H1 (cell line): ENCODE data around the gene MYL3. TPM values are rescaled to one million over a fixed set of nuclear protein-coding genes. Genes with fewer than 3 reads are reported as not detected.

Experiments used
- CTCF ChIA-PET: fragments of 300-600 bp; sonication (Branson Sonifier 250); formaldehyde crosslinking; loops from one replicate; lab custom pipeline; 2021; ENCODE audit not compliant: partially characterized antibody; lab: Charles Lee
- POLR2A ChIA-PET: fragments of 300-600 bp; sonication (Branson Sonifier 250); formaldehyde crosslinking; loops from one replicate; lab custom pipeline; 2021; ENCODE audit warnings: inconsistent platforms; ENCODE audit not compliant: partially characterized antibody; lab: Charles Lee
- DNase-seq, 2 experiments: peaks; one replicate each; pipeline versions ENCODE4 v3.0.0 to v3.0.0-alpha.2; 2010 to 2022; ENCODE audit warnings: low spot score in 2 of 2, low read depth in 1 of 2, mixed read lengths in 1 of 2
- FAIRE-seq: peaks from 2 replicates; lab custom pipeline; 2011; peaks lifted over from hg19 to GRCh38; lab: Jason Lieb, UNC
- H2AFZ ChIP-seq: 2 replicates; pipeline ENCODE4 v1.8.1; 2012; ENCODE audit warnings: low read length, inconsistent platforms
- H2AK5ac ChIP-seq: 2 replicates; pipeline ENCODE4 v1.6.1; 2013; ENCODE audit warnings: low read depth, low read length
- H2BK120ac ChIP-seq: replicated peaks from 2 replicates; pipeline ENCODE3; 2013; ENCODE audit warnings: low read depth, low read length, inconsistent platforms
- H2BK12ac ChIP-seq: 2 replicates; pipeline ENCODE4 v1.6.1; 2013; ENCODE audit warnings: low read depth, low read length
- H2BK15ac ChIP-seq: 2 replicates; pipeline ENCODE4 v1.6.1; 2013; ENCODE audit warnings: low read length
- H2BK20ac ChIP-seq: 2 replicates; pipeline ENCODE4 v1.6.1; 2013; ENCODE audit warnings: low read length
- H2BK5ac ChIP-seq: 2 replicates; pipeline ENCODE4 v1.6.1; 2013; ENCODE audit warnings: low read depth, low read length
- H3K14ac ChIP-seq: 2 replicates; pipeline ENCODE4 v1.6.1; 2013; ENCODE audit warnings: inconsistent platforms; ENCODE audit not compliant: insufficient read length
- H3K18ac ChIP-seq: 2 replicates; pipeline ENCODE4 v1.6.1; 2013; ENCODE audit warnings: low read length; ENCODE audit errors: extremely low read depth
- H3K23ac ChIP-seq: 2 replicates; pipeline ENCODE4 v1.6.1; 2013; ENCODE audit warnings: inconsistent platforms; ENCODE audit not compliant: insufficient read length
- H3K23me2 ChIP-seq: 2 replicates; pipeline ENCODE4 v1.6.1; 2013; ENCODE audit warnings: low read depth, low read length
- H3K27ac ChIP-seq: 2 replicates; pipeline ENCODE4 v1.6.1; 2011; ENCODE audit warnings: low read depth, low read length, inconsistent platforms
- H3K27me3 ChIP-seq, 4 experiments: replicated peaks in 1 of 4; 1 replicate in 1 of 4; 2 replicates in 3 of 4; pipeline versions ENCODE4 v1.6.1 to v1.8.1; 2011 to 2013; ENCODE audit warnings: low read length in 3 of 4, mild to moderate bottlenecking in 3 of 4, inconsistent platforms in 2 of 4, mixed read lengths in 2 of 4, moderate library complexity in 1 of 4; ENCODE audit not compliant: control insufficient read depth in 3 of 4, insufficient read depth in 3 of 4; ENCODE audit errors: extremely low read depth in 1 of 4
- H3K36me3 ChIP-seq, 4 experiments: 2 replicates each; pipeline versions ENCODE4 v1.6.1 to v1.8.1; 2011 to 2013; ENCODE audit warnings: mild to moderate bottlenecking in 4 of 4, low read length in 3 of 4, moderate library complexity in 2 of 4, control low read depth in 1 of 4, inconsistent platforms in 1 of 4; ENCODE audit not compliant: insufficient read depth in 4 of 4, control insufficient read depth in 2 of 4
- H3K4ac ChIP-seq: replicated peaks from 2 replicates; pipeline ENCODE3; 2013; ENCODE audit warnings: low read length, low read depth, mixed read lengths, inconsistent platforms; ENCODE audit not compliant: insufficient read length
- H3K4me1 ChIP-seq, 4 experiments: replicated peaks in 1 of 4; 1 replicate in 1 of 4; 2 replicates in 3 of 4; pipeline versions ENCODE4 v1.6.1 to v1.8.1; 2011 to 2013; ENCODE audit warnings: low read length in 3 of 4, inconsistent platforms in 2 of 4, mixed read lengths in 1 of 4; ENCODE audit not compliant: insufficient read depth in 4 of 4, control insufficient read depth in 3 of 4
- H3K4me2 ChIP-seq, 2 experiments: 2 replicates each; pipeline versions ENCODE4 v1.6.1 to v1.8.1; 2011 to 2013; ENCODE audit warnings: low read depth in 2 of 2, low read length in 2 of 2, control low read depth in 1 of 2, inconsistent platforms in 1 of 2, mild to moderate bottlenecking in 1 of 2; ENCODE audit not compliant: insufficient read depth in 1 of 2
- H3K4me3 ChIP-seq, 4 experiments: fragments of 200-600, 300-600 bp in 1 of 4; sonication (generic), shearing (Covaris generic), sonication (Bioruptor Twin) in 1 of 4; 2 replicates each; pipeline versions ENCODE4 v1.5.1 to v1.8.1; 2011 to 2016; ENCODE audit warnings: low read length in 4 of 4, low read depth in 3 of 4, control low read depth in 2 of 4, inconsistent platforms in 2 of 4, mild to moderate bottlenecking in 2 of 4, mixed read lengths in 1 of 4, moderate library complexity in 1 of 4; ENCODE audit not compliant: insufficient read depth in 2 of 4; ENCODE audit errors: extremely low read depth in 1 of 4
- H3K56ac ChIP-seq: replicated peaks from 2 replicates; pipeline ENCODE3; 2013; ENCODE audit warnings: low read depth, mild to moderate bottlenecking, mixed read lengths, low read length, inconsistent platforms; ENCODE audit not compliant: insufficient read length
- H3K79me1 ChIP-seq: 2 replicates; pipeline ENCODE4 v1.6.1; 2013; ENCODE audit warnings: low read depth, low read length, control low read depth
- H3K79me2 ChIP-seq, 2 experiments: 2 replicates each; pipeline versions ENCODE4 v1.6.1 to v1.8.1; 2012 to 2013; ENCODE audit warnings: low read length in 2 of 2, mild to moderate bottlenecking in 2 of 2, inconsistent platforms in 1 of 2; ENCODE audit not compliant: insufficient read depth in 2 of 2, control insufficient read depth in 1 of 2
- H3K9ac ChIP-seq, 4 experiments: replicated peaks in 1 of 4; 1 replicate in 1 of 4; 2 replicates in 3 of 4; pipeline versions ENCODE4 v1.6.1 to v1.8.1; 2011 to 2013; ENCODE audit warnings: low read depth in 3 of 4, low read length in 3 of 4, control low read depth in 2 of 4, mild to moderate bottlenecking in 2 of 4, moderate library complexity in 2 of 4, inconsistent platforms in 1 of 4; ENCODE audit errors: extremely low read depth in 1 of 4
- H3K9me3 ChIP-seq, 2 experiments: 2 replicates each; pipeline versions ENCODE4 v1.6.1 to v1.8.1; 2012 to 2013; ENCODE audit warnings: mild to moderate bottlenecking in 2 of 2, moderate library complexity in 2 of 2, control low read depth in 1 of 2, inconsistent platforms in 1 of 2, low read depth in 1 of 2, low read length in 1 of 2, mixed read lengths in 1 of 2; ENCODE audit not compliant: insufficient read depth in 2 of 2
- H4K20me1 ChIP-seq, 2 experiments: replicated peaks in 1 of 2; 2 replicates each; pipeline versions ENCODE3 to v1.8.1; 2011 to 2013; ENCODE audit warnings: inconsistent platforms in 2 of 2, low read length in 2 of 2, mild to moderate bottlenecking in 1 of 2; ENCODE audit not compliant: insufficient read depth in 2 of 2, control insufficient read depth in 1 of 2
- H4K5ac ChIP-seq: 2 replicates; pipeline ENCODE4 v1.6.1; 2013; ENCODE audit warnings: low read length, low read depth, mixed read lengths, inconsistent platforms; ENCODE audit not compliant: insufficient read length
- H4K8ac ChIP-seq: 2 replicates; pipeline ENCODE4 v1.8.0; 2013; ENCODE audit warnings: mild to moderate bottlenecking, moderate library complexity, low read length, inconsistent platforms; ENCODE audit not compliant: insufficient read depth; ENCODE audit errors: extremely low read depth
- H4K91ac ChIP-seq: replicated peaks from 2 replicates; pipeline ENCODE3; 2013; ENCODE audit warnings: low read length, mixed read lengths, inconsistent platforms; ENCODE audit not compliant: insufficient read length
- BRCA1 ChIP-seq: IDR thresholded peaks from 2 replicates; pipeline ENCODE4 v1.6.1; 2012; ENCODE audit warnings: low read depth, low read length, improper control_type of control experiment
- CBX8 ChIP-seq: fragments of 300-800, 300-1000 bp; sonication (generic); IDR thresholded peaks from 2 replicates; pipeline ENCODE4 v1.7.1; 2016; ENCODE audit warnings: low read depth, low read length, borderline replicate concordance
- EGR1 ChIP-seq: IDR thresholded peaks from 2 replicates; pipeline ENCODE4 v1.6.1; 2011; ENCODE audit warnings: low read depth, low read length, borderline replicate concordance
- GABPA ChIP-seq: IDR thresholded peaks from 2 replicates; pipeline ENCODE4 v1.6.1; 2011; ENCODE audit warnings: mild to moderate bottlenecking, low read length, moderate library complexity, borderline replicate concordance; ENCODE audit not compliant: insufficient read depth
- HDAC2 ChIP-seq, 2 experiments: fragments of 300-600 bp in 1 of 2; sonication (generic) in 1 of 2; IDR thresholded peaks; 2 replicates each; pipeline ENCODE4 v1.6.1; 2011 to 2012; ENCODE audit warnings: low read depth in 2 of 2, low read length in 2 of 2, mild to moderate bottlenecking in 2 of 2, moderate library complexity in 2 of 2, borderline replicate concordance in 1 of 2, inconsistent platforms in 1 of 2
- JUN ChIP-seq: IDR thresholded peaks from 2 replicates; pipeline ENCODE4 v1.6.1; 2011; ENCODE audit warnings: low read depth, mild to moderate bottlenecking, improper control_type of control experiment, low read length
- KDM5A ChIP-seq: fragments of 200-600 bp; IDR thresholded peaks from 2 replicates; pipeline ENCODE4 v1.7.1; 2012; ENCODE audit warnings: mild to moderate bottlenecking, low read length, inconsistent platforms, mixed read lengths
- POLR2A ChIP-seq, 2 experiments: IDR thresholded peaks; 1 replicate in 1 of 2; 2 replicates in 1 of 2; pipeline ENCODE4 v1.6.1; 2011; ENCODE audit warnings: low read depth in 2 of 2, low read length in 2 of 2, mild to moderate bottlenecking in 2 of 2; ENCODE audit errors: control extremely low read depth in 1 of 2
- POLR2AphosphoS5 ChIP-seq: IDR thresholded peaks from 2 replicates; pipeline ENCODE4 v1.6.1; 2011; ENCODE audit warnings: low read depth, low read length
- RFX5 ChIP-seq: IDR thresholded peaks from 2 replicates; pipeline ENCODE4 v1.6.1; 2011; ENCODE audit warnings: low read depth, low read length, improper control_type of control experiment, borderline replicate concordance
- SIN3A ChIP-seq, 2 experiments: IDR thresholded peaks in 1 of 2; conservative IDR thresholded peaks in 1 of 2; 2 replicates each; pipeline ENCODE4 v1.6.1; 2011 to 2012; ENCODE audit warnings: low read length in 2 of 2, improper control_type of control experiment in 1 of 2, low read depth in 1 of 2, mild to moderate bottlenecking in 1 of 2
- TBP ChIP-seq: IDR thresholded peaks from 2 replicates; pipeline ENCODE4 v1.6.1; 2011; ENCODE audit warnings: low read depth, low read length, improper control_type of control experiment
- TCF12 ChIP-seq: IDR thresholded peaks from 2 replicates; pipeline ENCODE4 v1.6.1; 2011; ENCODE audit warnings: low read depth, mild to moderate bottlenecking, low read length
- whole genome bisulfite sequencing, 2 experiments: shearing (Covaris generic) in 1 of 2; methylation state at CpG; one replicate each; pipeline versions ENCODE4 v1.1.6 to v1.1.7; 2013 to 2015; ENCODE audit warnings: low lambda C conversion rate in 2 of 2, mixed read lengths in 2 of 2, inconsistent platforms in 1 of 2, low coverage in 1 of 2, missing lambda C conversion rate in 1 of 2; ENCODE audit not compliant: insufficient replicate concordance in 2 of 2, insufficient coverage in 1 of 2, insufficient read length in 1 of 2; ENCODE audit errors: extremely low coverage in 1 of 2, missing lambda C conversion rate in 1 of 2; 5-methylcytosine and 5-hydroxymethylcytosine counted together
- polyA plus RNA-seq, 7 experiments: library from polyadenylated mRNA; depleted of rRNA in 3 of 7; stranded (reverse) in 5 of 7; unstranded in 2 of 7; fragments of >200 nt in 5 of 7; fragments of 200-250 nt in 2 of 7; gene quantifications; 1 replicate in 5 of 7; 2 replicates in 1 of 7; 4 replicates in 1 of 7; pipeline versions ENCODE4 v1.2.1 to v1.2.3, GENCODE V29; 2011 to 2013; ENCODE audit warnings: missing spikeins in 2 of 7, mixed read lengths in 2 of 7
- total RNA-seq: library from RNA; stranded (reverse); fragmentation: NEBNext Ultra II Directional; extraction: Animal tissue kit (Norgen Biotek cat#: 25700); gene quantifications from 2 replicates; pipeline ENCODE4 v1.2.1, GENCODE V29; 2021

MYL3 gene
- total and polyA plus RNA-seq, 2 of the 8 experiments (the other 6 are each of a cell fraction or from before 2014, with no cell fraction given), result 0.06 TPM; not detected in 1

DNA sequence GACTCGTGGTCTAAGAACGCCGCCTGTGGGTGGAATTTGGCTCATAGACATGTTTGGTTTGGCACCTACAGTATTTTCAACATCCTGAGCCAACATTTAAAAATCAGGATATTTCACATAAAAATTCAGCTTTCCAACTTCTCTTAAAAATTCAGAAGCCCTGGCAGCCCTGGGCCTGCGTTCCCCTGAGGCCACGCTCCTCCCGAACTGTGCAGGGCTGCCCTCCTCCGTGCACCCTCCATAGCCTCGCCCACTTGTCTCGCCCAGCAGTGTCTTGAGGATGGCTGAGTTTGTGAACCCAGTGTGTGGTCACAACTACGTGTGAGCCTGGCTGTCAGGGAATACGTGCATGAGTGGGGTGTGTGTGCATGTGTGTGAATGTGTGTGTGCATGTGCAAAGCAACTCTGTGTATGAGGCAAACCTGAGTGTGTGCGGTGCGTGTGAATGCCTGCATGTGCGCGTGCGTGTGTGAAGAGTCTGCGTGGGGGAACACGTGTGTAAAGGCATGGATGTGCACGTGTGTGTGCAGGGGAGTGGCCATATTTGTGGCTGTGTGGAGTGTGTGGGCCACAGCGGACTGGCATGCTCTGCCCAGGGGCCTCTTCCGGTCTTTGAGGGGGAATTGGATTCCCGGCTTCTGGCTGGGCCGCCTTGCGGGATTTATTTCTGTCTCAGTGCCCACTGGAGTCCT, 45.2 kb upstream of the MYL3 start:
- Histone ChIP-seq H3K9ac (no peak overlapping the region), H3K79me2 (no peaks in the 10 kb centered on the region), H4K91ac (peak overlapping the region; percentile 66), H2BK120ac (no peak overlapping the region), H2AFZ (no peak overlapping the region), H3K23me2 (no peaks in the 10 kb centered on the region; the same call in 1 of the 2 replicates), H3K18ac (no peak overlapping the region), H3K4me3 (no peak overlapping the region), H3K27ac (no peak overlapping the region), H3K4ac (no peak overlapping the region), H2BK20ac (no peak overlapping the region), H4K20me1 (peaks cover 0 to 5% of the 10 kb centered on the region in 2 experiments), H3K9me3 (no peaks in the 10 kb centered on the region), H4K8ac (no peak overlapping the region), H3K23ac (no peak overlapping the region), H2BK15ac (0 out of 2 replicates have a peak overlapping the region, but pooled peaks have one; percentile 53), H3K56ac (no peak overlapping the region), H2AK5ac (no peak overlapping the region), H3K27me3 (no peaks in the 10 kb centered on the region; a peak in 2 of 7 replicates), H3K79me1 (no peaks in the 10 kb centered on the region; the same call in 1 of the 2 replicates), H3K4me2 (no peak overlapping the region), H3K4me1 (peaks cover 0 to 3% (median 1%) of the 10 kb centered on the region in 4 experiments; a peak in 2 of 7 replicates), H2BK5ac (no peak overlapping the region; the same call in 1 of the 2 replicates), H3K14ac (no peak overlapping the region), H2BK12ac (0 out of 2 replicates have a peak overlapping the region, but pooled peaks have one; percentile 3), H4K5ac (no peak overlapping the region), H3K36me3 (no peaks in the 10 kb centered on the region)
- CTCF ChIA-PET, result interaction anchor here (0.7 to 2.4 kb wide), 26 partner anchors 9 to 209 kb away, joined by 3 to 28 read pairs (median 6); partner anchors contain the start of gene PTH1R
- no peak for DNase-seq
- 86% methylated on average over 24 of the region's 24 CpGs; no CpG with 5 or more reads in 1 of the 2 experiments for WGBS, 2 experiments
- POLR2A ChIA-PET, result interaction anchor here (1.4 to 1.5 kb wide), 2 partner anchors 8 to 11 kb away, joined by 3 read pairs; no protein-coding TSS in a partner anchor
- no peak for FAIRE-seq
- TF ChIP-seq CBX8, result no peak
- TF ChIP-seq SIN3A (conservative IDR thresholded peaks at IDR 0.05 in 1 of 2, IDR thresholded peaks at IDR 0.05 in 1 of 2; ENCODE audit: low read depth in 1 of 2, low read length in 2 of 2), result no peak
- no peak for TF ChIP-seq TBP
- TF ChIP-seq KDM5A, result no peak
- TF ChIP-seq HDAC2 (IDR thresholded peaks at IDR 0.05; ENCODE audit: borderline replicate concordance in 1 of 2, low read depth in 2 of 2, low read length in 2 of 2), result no peak
- TF ChIP-seq JUN, result no peak
- TF ChIP-seq BRCA1, result no peak
- TF ChIP-seq POLR2A (IDR thresholded peaks at IDR 0.05; ENCODE audit: control extremely low read depth in 1 of 2, low read depth in 2 of 2, low read length in 2 of 2), result no peak
- no peak for TF ChIP-seq EGR1
- no peak for TF ChIP-seq GABPA
- no peak for TF ChIP-seq TCF12
- TF ChIP-seq RFX5, result no peak
- no peak for TF ChIP-seq POLR2AphosphoS5
